ENCODE results near the gene MPC1. TPM values are rescaled to one million over a fixed set of nuclear protein-coding genes. Genes with fewer than 3 reads are reported as not detected.

Gene MPC1
- total and polyA plus RNA-seq, 7 experiments from 2014 or later = 18.5 to 64.2 (median 30.7) TPM

GRCh38 chr6:166417285-166417691 is 34.5 kb upstream of the MPC1 start:
- Histone ChIP-seq H3K4me3 (ENCODE audit: low read length) (no peak overlapping the region), H3K9me3 (ENCODE audit: control insufficient read depth in 2 of 3, low read length in 3 of 3) (no peaks in the 10 kb centered on the region), H3K27me3 (ENCODE audit: control insufficient read depth in 2 of 2, insufficient read depth in 2 of 2, low read length in 2 of 2) (no peaks in the 10 kb centered on the region), H3K27ac (ENCODE audit: low read depth, low read length) (peak overlapping the region; percentile 61), H3K36me3 (ENCODE audit: control insufficient read depth in 2 of 3, insufficient read depth in 3 of 3, low read length in 3 of 3) (no peaks in the 10 kb centered on the region), H3K4me1 (ENCODE audit: control insufficient read depth in 2 of 2, insufficient read depth in 2 of 2, low read length in 2 of 2) (peaks cover 82 to 83% of the 10 kb centered on the region in 2 donors)
- peak; percentile 92 for ATAC-seq
- Mint-ChIP-seq H3K4me1 (peaks cover 58 to 87% (median 77%) of the 10 kb centered on the region in 7 donors), H3K9me3 (peaks cover 4 to 20% (median 12%) of the 10 kb centered on the region in 11 donors), H3K27ac (peak overlapping the region; percentile 67 to 99 (median 97)), H3K36me3 (peaks cover 11 to 32% (median 17%) of the 10 kb centered on the region in 5 donors), H3K4me3 (peak overlapping the region; percentile 57 to 79 (median 67)), H3K27me3 (no peaks in the 10 kb centered on the region)
- POLR2A ChIA-PET = interaction anchor here (0.9 to 1.8 kb wide), 2 partner anchors 70 to 71 kb away, joined by 3 to 8 read pairs; no protein-coding TSS in a partner anchor
- DNase-seq = peak; percentile 33 to 89 (median 85)
- intact Hi-C loops (cut with micrococcal nuclease) = loop anchor here (1.0 to 10.0 kb wide), 8 partner anchors 16 to 582 kb away; partner anchors contain the start of genes CEP43 (in 2 of the 2), RPS6KA2 (in 2 of the 2) and RNASET2 (in 1 of the 2)
- CTCF ChIA-PET = interaction anchor here (1.0 kb wide), 1 partner anchor 75 kb away, joined by 4 read pairs; the partner anchor contains the start of gene SFT2D1

GRCh38 chr6:166415833-166416347 is 33.1 kb upstream of the MPC1 start:
- Histone ChIP-seq H3K27ac (ENCODE audit: low read depth, low read length) (peak overlapping the region; percentile 5), H3K4me3 (ENCODE audit: low read length) (peak overlapping the region; percentile 0), H3K27me3 (ENCODE audit: control insufficient read depth in 2 of 2, insufficient read depth in 2 of 2, low read length in 2 of 2) (no peaks in the 10 kb centered on the region), H3K4me1 (ENCODE audit: control insufficient read depth in 2 of 2, insufficient read depth in 2 of 2, low read length in 2 of 2) (peaks cover 94 to 96% of the 10 kb centered on the region in 2 donors), H3K36me3 (ENCODE audit: control insufficient read depth in 2 of 3, insufficient read depth in 3 of 3, low read length in 3 of 3) (no peaks in the 10 kb centered on the region), H3K9me3 (ENCODE audit: control insufficient read depth in 2 of 3, low read length in 3 of 3) (no peaks in the 10 kb centered on the region)
- H3K27me3 Mint-ChIP-seq = peaks cover 0 to 1% (median 0%) of the 10 kb centered on the region in 5 donors
- peak overlapping the region; percentile 67 to 99 (median 97) for H3K27ac Mint-ChIP-seq
- DNase-seq (no peak), ATAC-seq (no peak)
- peaks cover 11 to 32% (median 17%) of the 10 kb centered on the region in 5 donors for H3K36me3 Mint-ChIP-seq
- H3K4me1 Mint-ChIP-seq = peaks cover 70 to 95% (median 91%) of the 10 kb centered on the region in 7 donors
- H3K9me3 Mint-ChIP-seq = peaks cover 4 to 20% (median 12%) of the 10 kb centered on the region in 11 donors
- POLR2A ChIA-PET = interaction anchor here (1.4 to 1.9 kb wide), 3 partner anchors 34 to 211 kb away, joined by 5 to 11 read pairs (median 5); partner anchors contain the start of gene RPS6KA2
- CTCF ChIA-PET = interaction anchor here (1.1 kb wide), 1 partner anchor 16 kb away, joined by 3 read pairs; no protein-coding TSS in a partner anchor
- peak overlapping the region; percentile 57 to 79 (median 72) for H3K4me3 Mint-ChIP-seq
- intact Hi-C loops (cut with micrococcal nuclease) = loop anchor here (2.0 to 10.0 kb wide), 3 partner anchors 541 to 583 kb away; partner anchors contain the start of genes CEP43 (in 2 of the 2) and RNASET2 (in 1 of the 2)

- H3K4me1 ChIP-seq (ENCODE audit: control insufficient read depth in 2 of 2, insufficient read depth in 2 of 2, low read length in 2 of 2) = peaks cover 94 to 96% of the 10 kb centered on the region in 2 donors
- peak in 6 of 9 donors; percentile 35 to 57 (median 50) for DNase-seq
- Mint-ChIP-seq H3K9me3 (peaks cover 4 to 20% (median 12%) of the 10 kb centered on the region in 11 donors), H3K36me3 (peaks cover 11 to 31% (median 17%) of the 10 kb centered on the region in 5 donors), H3K27ac (peak overlapping the region; percentile 67 to 99 (median 97)), H3K4me1 (peaks cover 68 to 97% (median 94%) of the 10 kb centered on the region in 7 donors), H3K4me3 (peak overlapping the region; percentile 57 to 79 (median 72)), H3K27me3 (peaks cover 0 to 6% (median 0%) of the 10 kb centered on the region in 5 donors)
- H3K27me3 ChIP-seq (ENCODE audit: control insufficient read depth in 2 of 2, insufficient read depth in 2 of 2, low read length in 2 of 2) = no peaks in the 10 kb centered on the region
- H3K4me3 ChIP-seq (ENCODE audit: low read length) = peak overlapping the region; percentile 0
- CTCF ChIA-PET = interaction anchor here (0.9 to 1.7 kb wide), 2 partner anchors 15 to 16 kb away, joined by 4 to 6 read pairs; no protein-coding TSS in a partner anchor
- H3K36me3 ChIP-seq (ENCODE audit: control insufficient read depth in 2 of 3, insufficient read depth in 3 of 3, low read length in 3 of 3) = no peaks in the 10 kb centered on the region
- intact Hi-C loops (cut with micrococcal nuclease) = loop anchor here in 1 of 2 donors (5.0 to 10.0 kb wide), 2 partner anchors 542 to 579 kb away; partner anchors contain the start of genes CEP43 and RNASET2
- peak overlapping the region; percentile 5 for H3K27ac ChIP-seq (ENCODE audit: low read depth, low read length)
- no peak for ATAC-seq
- POLR2A ChIA-PET = interaction anchor here (1.4 to 1.9 kb wide), 3 partner anchors 34 to 212 kb away, joined by 5 to 11 read pairs (median 5); partner anchors contain the start of gene RPS6KA2
- H3K9me3 ChIP-seq (ENCODE audit: control insufficient read depth in 2 of 3, low read length in 3 of 3) = no peaks in the 10 kb centered on the region
These were observed 32.6 kb upstream of the MPC1 start for GRCh38 chr6:166415306-166415705.

GRCh38 chr6:166413491-166413951 is 30.8 kb upstream of the MPC1 start:
- ChIA-PET POLR2A (interaction anchor here (1.1 to 1.3 kb wide), 2 partner anchors 12 to 75 kb away, joined by 3 to 5 read pairs; no protein-coding TSS in a partner anchor), CTCF (interaction anchor here (0.6 to 1.7 kb wide), 2 partner anchors 13 to 16 kb away, joined by 3 to 6 read pairs; no protein-coding TSS in a partner anchor)
- Mint-ChIP-seq H3K27me3 (peaks cover 0 to 11% (median 0%) of the 10 kb centered on the region in 5 donors), H3K9me3 (peaks cover 4 to 20% (median 12%) of the 10 kb centered on the region in 11 donors), H3K36me3 (peaks cover 11 to 28% (median 17%) of the 10 kb centered on the region in 5 donors), H3K27ac (peak overlapping the region in 7 of 9 donors; percentile 39 to 99 (median 93)), H3K4me1 (peaks cover 63 to 92% (median 86%) of the 10 kb centered on the region in 7 donors), H3K4me3 (peak overlapping the region in 9 of 10 donors; percentile 32 to 74 (median 54))
- ATAC-seq (no peak), DNase-seq (no peak)
- intact Hi-C loops (cut with micrococcal nuclease) = loop anchor here in 1 of 2 donors (10.0 kb wide), 1 partner anchor 581 kb away; the partner anchor contains the start of gene CEP43
- Histone ChIP-seq H3K4me3 (ENCODE audit: low read length) (no peak overlapping the region), H3K4me1 (ENCODE audit: control insufficient read depth in 2 of 2, insufficient read depth in 2 of 2, low read length in 2 of 2) (peaks cover 78% of the 10 kb centered on the region in 2 donors), H3K36me3 (ENCODE audit: control insufficient read depth in 2 of 3, insufficient read depth in 3 of 3, low read length in 3 of 3) (no peaks in the 10 kb centered on the region), H3K9me3 (ENCODE audit: control insufficient read depth in 2 of 3, low read length in 3 of 3) (no peaks in the 10 kb centered on the region), H3K27ac (ENCODE audit: low read depth, low read length) (no peak overlapping the region), H3K27me3 (ENCODE audit: control insufficient read depth in 2 of 2, insufficient read depth in 2 of 2, low read length in 2 of 2) (no peaks in the 10 kb centered on the region)

GRCh38 chr6:166412911-166413384 is 30.2 kb upstream of the MPC1 start:
- H3K36me3 ChIP-seq (ENCODE audit: control insufficient read depth in 2 of 3, insufficient read depth in 3 of 3, low read length in 3 of 3) = no peaks in the 10 kb centered on the region
- no peak overlapping the region for H3K4me3 ChIP-seq (ENCODE audit: low read length)
- Mint-ChIP-seq H3K36me3 (peaks cover 11 to 28% (median 17%) of the 10 kb centered on the region in 5 donors), H3K27me3 (peaks cover 0 to 11% (median 0%) of the 10 kb centered on the region in 5 donors), H3K4me1 (peaks cover 58 to 86% (median 80%) of the 10 kb centered on the region in 7 donors), H3K27ac (peak overlapping the region in 7 of 9 donors; percentile 39 to 98 (median 91)), H3K4me3 (peak overlapping the region in 9 of 10 donors; percentile 19 to 97 (median 52)), H3K9me3 (peaks cover 4 to 20% (median 12%) of the 10 kb centered on the region in 11 donors)
- intact Hi-C loops (cut with micrococcal nuclease) = loop anchor here in 1 of 2 donors (10.0 kb wide), 1 partner anchor 582 kb away; the partner anchor contains the start of gene CEP43
- H3K27ac ChIP-seq (ENCODE audit: low read depth, low read length) = no peak overlapping the region
- DNase-seq (no peak), ATAC-seq (no peak)
- H3K4me1 ChIP-seq (ENCODE audit: control insufficient read depth in 2 of 2, insufficient read depth in 2 of 2, low read length in 2 of 2) = peaks cover 72 to 73% of the 10 kb centered on the region in 2 donors
- ChIA-PET CTCF (no interaction called here), POLR2A (interaction anchor here (1.3 kb wide), 1 partner anchor 76 kb away, joined by 5 read pairs; no protein-coding TSS in a partner anchor)
- H3K9me3 ChIP-seq (ENCODE audit: control insufficient read depth in 2 of 3, low read length in 3 of 3) = no peaks in the 10 kb centered on the region
- no peaks in the 10 kb centered on the region for H3K27me3 ChIP-seq (ENCODE audit: control insufficient read depth in 2 of 2, insufficient read depth in 2 of 2, low read length in 2 of 2)

Measured in naive thymus-derived CD4-positive, alpha-beta T cell (primary cell).